Measurements from ENCODE around the gene NECTIN1. TPM values are rescaled to one million over a fixed set of nuclear protein-coding genes. Genes with fewer than 3 reads are reported as not detected.

The NECTIN1 gene
- total RNA-seq, 1 donor from 2014 or later = 2.2 TPM

DNA sequence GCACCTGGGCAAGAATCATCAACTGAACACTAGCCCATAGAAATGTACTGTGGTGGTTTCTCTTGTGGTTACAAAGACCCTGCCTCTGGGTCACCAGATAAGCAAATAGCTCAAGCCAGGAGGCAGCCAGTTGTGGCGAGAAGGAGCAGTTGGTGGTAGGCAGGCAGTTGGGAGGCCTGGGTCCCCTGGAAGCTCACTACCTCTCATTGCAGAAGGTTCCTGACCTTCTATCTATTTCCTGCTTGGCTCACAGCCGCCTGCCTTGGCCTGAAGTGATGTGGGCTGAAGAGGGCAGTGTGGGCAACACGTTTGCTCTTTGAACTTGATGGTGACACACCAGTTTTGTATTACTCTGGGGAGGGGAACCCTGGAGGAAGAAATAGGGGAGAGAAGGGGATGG lies 34.7 kb downstream of the NECTIN1 start:
- peak in 1 of 2 donors; percentile 19 for DNase-seq (ENCODE audit: low read depth in 2 of 2)

- no peak for DNase-seq (ENCODE audit: low read depth in 2 of 2)
Observed at GRCh38 chr11:119693253-119693815, 35.7 kb downstream of the NECTIN1 start.

DNA sequence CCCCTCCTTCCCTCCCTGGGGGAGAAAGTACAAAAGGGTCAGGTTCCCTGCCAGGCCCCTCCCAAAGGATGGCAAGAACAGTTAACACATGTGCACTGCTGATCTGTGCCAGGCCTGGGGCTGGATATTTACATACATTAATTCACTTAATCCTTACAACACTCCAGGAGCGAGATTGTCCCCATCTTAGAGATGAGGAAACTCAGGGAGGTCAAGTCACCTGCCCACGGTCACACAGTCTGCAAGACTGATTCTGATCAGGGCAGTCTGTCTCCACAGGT lies 36.5 kb downstream of the NECTIN1 start:
- DNase-seq (ENCODE audit: low read depth in 2 of 2) = no peak

- DNase-seq (ENCODE audit: low read depth in 2 of 2) = no peak
Observed at GRCh38 chr11:119691701-119692539, 37.1 kb downstream of the NECTIN1 start.

DNA sequence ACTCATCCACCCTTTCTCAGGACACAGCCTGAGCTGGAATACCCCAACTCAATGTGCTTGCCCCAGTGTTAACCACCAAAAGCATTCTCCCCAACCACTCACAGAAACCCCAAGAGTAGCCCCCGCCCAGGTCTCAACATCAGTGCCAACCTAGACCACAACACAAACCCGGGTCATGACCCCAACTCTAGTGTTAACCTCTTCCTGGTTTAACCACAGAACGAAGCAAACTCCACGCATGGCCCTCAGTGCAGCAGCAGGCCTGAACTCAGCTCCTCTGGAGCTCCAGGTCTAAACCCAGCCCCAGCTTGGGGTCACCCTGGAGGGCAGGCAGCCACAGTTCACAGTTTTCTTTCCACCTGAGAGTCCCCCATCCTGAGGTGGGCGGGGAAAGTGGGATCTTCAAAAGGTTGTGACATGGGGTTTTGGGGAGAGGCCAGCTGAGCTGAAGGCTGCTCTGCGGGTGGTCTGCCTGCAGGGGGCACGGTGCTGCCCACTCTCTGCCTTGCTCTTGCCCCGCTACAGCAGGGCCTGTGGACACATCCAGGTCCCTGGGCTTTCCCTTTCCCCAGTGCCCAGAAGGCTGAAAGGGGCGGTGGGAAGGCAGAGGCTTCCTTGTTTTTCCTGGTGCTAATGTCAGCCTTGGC lies 37.9 kb downstream of the NECTIN1 start:
- no peak for DNase-seq (ENCODE audit: low read depth in 2 of 2)

DNA sequence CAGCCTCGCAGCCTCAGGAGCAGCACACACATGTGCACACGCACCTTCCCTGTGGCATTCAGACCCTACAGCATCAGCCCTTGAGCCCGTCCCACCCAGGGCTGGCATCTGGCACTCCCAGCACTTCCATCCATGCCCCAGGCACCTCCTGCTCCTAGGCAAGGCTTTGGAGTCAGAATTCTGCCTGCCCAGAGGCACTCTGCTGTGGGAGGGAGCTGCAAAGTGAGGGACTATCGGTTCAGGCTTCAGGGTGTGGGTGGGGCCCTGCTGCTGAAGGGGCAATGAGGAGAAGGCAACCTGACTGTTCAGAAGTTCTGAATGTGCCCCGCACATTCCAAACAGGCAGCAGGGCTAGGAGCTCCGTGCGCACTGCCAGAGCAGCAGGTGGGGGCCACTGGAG lies 39.7 kb downstream of the NECTIN1 start:
- no peak for DNase-seq (ENCODE audit: low read depth in 2 of 2)

GRCh38 chr11:119688356-119688755 lies 40.6 kb downstream of the NECTIN1 start:
- DNase-seq (ENCODE audit: low read depth in 2 of 2) = no peak

DNA sequence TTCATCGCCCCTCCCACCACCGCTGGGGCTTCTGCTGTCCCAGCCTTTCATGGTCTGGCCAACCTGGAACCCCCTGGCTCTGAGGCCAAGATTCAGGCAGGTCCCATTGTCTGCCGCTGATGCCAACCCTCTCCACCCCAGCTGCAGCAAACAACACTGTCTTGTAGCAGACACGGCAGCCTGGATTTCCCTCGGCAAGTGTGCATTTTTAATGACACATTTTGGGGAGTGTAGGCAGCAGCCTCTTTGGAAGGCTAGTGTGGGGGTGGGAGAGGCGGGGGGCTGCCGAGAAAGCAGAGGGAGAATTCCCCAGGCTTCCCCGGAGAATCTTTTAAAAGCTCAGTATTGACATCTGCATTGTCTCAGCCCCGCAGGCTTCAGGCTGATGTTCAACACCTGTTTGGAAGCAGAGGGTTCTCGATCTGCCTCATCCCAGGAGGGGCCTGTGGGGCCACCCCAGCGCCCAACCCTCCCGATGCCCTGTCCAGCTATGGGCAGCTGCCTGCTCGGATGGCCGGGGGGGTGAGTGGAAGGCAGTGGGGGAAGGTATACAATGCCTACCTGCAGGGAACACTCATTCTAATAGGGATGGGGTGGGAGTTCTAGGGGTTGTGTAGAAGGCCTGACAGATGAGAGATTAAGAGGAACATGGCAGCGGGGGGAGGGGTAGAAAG lies 41.5 kb downstream of the NECTIN1 start:
- no peak for DNase-seq (ENCODE audit: low read depth in 2 of 2)

DNA sequence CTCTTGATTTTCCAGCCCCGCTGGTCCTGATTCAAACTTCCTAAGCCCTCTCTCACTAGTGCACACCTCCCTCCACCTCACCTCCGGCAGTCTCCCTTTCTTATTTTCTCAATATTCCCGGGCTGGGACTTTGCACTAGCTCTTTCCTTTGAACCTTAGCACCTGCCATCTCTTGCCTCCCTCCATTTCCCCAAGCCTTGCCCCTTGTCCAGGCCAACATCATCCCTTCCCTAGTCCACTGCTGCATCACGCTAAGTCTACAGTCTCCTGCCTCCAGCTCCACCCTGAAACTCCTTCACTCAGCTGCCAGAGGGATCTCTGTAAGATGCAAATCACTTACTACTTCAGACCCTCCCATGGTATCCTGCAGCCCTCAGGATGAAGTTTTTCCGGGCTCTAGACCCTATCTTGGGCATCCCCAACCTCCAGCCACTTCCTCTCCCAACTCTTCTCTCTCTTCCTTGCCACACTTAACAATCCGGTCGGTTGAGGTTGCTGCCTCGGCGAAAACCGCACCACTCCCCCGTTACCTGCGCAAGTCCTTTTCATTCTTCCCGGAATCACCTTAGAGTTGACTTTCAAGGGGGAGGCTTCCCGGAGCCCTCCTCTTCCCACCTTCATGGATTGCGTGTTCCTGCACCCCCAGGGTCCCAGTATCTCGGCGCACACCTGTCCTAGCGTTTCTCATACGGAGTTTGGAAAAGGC lies 42.7 kb downstream of the NECTIN1 start:
- DNase-seq (ENCODE audit: low read depth in 2 of 2) = no peak

- no peak for DNase-seq (ENCODE audit: low read depth in 2 of 2)
Observed at GRCh38 chr11:119685111-119685746, 43.8 kb downstream of the NECTIN1 start.

DNA sequence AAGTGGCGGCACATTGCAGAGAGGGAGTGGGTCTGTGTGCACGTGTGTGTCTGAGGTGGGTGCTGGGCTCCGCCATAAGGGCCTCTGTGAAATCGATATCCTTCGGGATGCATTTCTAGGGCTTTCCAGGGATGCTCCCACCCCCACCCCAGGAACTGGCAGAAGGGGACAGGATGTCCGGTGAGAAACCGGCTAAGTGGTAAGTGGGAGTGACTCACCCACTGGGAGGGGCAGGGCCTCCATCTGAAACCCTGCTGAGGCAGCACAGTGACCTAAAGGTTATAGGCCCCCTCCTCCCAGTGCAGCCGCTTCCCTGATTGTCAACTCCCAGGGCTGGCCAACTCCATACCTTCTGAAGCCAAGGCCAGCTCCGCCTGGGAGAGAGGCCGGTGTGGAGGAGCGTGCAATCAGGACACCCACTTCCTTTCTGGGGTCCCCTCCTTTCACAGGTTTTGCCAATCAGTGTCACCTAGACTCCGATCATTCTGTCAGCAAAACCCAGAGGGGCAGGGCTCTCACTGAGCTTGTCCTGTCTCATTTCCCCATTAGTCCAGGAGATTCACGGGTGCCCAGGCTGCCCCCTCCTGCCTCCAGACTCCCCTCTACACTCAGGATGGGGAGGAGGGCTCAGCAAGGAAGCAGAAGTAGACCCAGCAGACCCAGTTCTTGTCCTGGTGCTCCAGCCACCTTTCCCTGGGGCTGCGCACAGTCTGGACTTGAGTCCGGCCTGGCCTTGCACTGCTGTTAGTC lies 44.5 kb downstream of the NECTIN1 start:
- peak; percentile 32 to 72 for DNase-seq (ENCODE audit: low read depth in 2 of 2)

DNA sequence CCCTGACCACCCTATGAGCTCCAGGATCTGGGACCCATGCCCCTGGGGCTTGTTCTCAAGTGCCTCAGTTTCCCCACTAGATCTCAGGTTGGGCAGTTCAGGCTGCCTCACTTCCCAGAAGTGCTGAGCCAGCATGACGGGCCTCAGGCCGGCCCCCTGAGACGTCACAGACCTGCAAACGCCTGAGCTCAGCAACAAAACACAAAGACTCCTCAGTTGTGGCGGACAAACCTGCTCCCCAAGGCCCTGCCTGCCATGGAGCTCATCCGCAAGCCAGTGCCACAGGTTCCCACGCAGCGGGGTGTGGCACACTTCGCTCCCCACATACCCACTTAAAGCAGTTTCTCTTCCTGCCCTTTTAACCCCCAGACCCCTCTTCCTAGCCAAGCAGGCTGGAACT lies 45.2 kb downstream of the NECTIN1 start:
- DNase-seq (ENCODE audit: low read depth in 2 of 2) = peak; percentile 18 to 37

- no peak for DNase-seq (ENCODE audit: low read depth in 2 of 2)
Observed at GRCh38 chr11:119681361-119681910, 47.6 kb downstream of the NECTIN1 start.

GRCh38 chr11:119680541-119681360 lies 48.2 kb downstream of the NECTIN1 start:
- peak in 1 of 2 donors; percentile 29 for DNase-seq (ENCODE audit: low read depth in 2 of 2)

- DNase-seq (ENCODE audit: low read depth in 2 of 2) = no peak
Observed at GRCh38 chr11:119679346-119679745, 49.7 kb downstream of the NECTIN1 start.

GRCh38 chr11:119678351-119678750 lies 50.6 kb downstream of the NECTIN1 start:
- DNase-seq (ENCODE audit: low read depth in 2 of 2) = no peak

DNA sequence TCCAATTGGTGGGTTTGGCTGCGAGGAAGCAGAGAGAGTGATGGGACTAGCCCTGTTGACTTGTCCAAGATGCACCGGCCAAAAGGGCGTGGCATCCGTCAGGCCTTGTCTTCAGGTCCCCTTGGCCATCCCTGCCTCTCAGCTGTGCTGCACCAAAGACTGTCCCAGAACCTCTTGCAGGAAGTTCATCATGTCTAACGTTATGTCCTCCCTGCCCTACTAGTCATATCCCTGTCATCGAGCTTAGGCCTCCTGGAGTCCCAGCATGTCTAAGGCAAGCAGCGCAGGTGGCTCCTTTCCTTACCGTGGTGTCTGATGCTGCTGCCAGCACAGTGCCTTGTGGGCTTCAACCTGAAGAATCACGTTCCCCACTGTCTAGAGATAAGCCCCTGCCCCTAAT lies 51.2 kb downstream of the NECTIN1 start:
- no peak for DNase-seq (ENCODE audit: low read depth in 2 of 2)

GRCh38 chr11:119676461-119677020 lies 52.5 kb downstream of the NECTIN1 start:
- peak; percentile 51 to 60 for DNase-seq (ENCODE audit: low read depth in 2 of 2)

DNA sequence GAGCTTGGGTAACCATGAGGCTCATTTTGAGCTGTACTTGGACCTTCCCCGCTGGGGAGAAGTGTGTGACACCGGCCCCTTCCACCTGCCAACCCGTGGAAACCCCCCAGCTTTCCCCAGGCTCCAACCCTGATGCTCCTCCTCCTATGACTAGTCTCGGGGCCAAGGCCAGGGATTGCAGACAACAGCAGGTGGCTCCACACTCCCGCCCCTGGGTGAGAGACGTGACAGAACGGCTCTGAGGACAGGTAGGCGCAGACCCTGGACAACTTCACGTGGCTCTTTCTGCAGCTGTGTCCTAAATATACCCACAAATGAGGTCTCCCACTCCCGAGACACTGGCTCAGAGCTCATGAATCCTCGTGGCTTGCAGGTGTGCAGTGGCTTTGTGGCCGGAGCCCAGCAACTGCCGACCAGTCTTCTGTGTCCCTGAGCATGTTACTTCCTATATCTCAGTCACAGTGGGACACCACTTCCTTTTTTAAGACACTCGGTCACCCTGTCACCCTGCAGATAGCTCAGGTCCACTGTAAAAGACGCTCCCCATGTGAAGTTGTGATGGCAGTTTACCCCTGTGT lies 55.2 kb downstream of the NECTIN1 start:
- no peak for DNase-seq (ENCODE audit: low read depth in 2 of 2)

Data from lung microvascular endothelial cell (primary cell).